A549 (cell line): Measurements from ENCODE around the gene ARPP19.

ENCODE experiments used
- BHLHE40 ChIP-seq: IDR thresholded peaks from 2 replicates; pipeline ENCODE4 v1.6.1; 2012; ENCODE audit warnings: low read depth, low read length, inconsistent platforms
- CBX8 ChIP-seq: fragments of 200-600 bp; sonication (generic); IDR thresholded peaks from 2 replicates; pipeline ENCODE4 v1.6.1; 2016
- CEBPB ChIP-seq, 2 experiments: fragments of >200 bp in 1 of 2; sonication (Bioruptor Twin) in 1 of 2; formaldehyde crosslinking in 1 of 2; IDR thresholded peaks; 2 replicates each; pipeline ENCODE4 v1.6.1; 2012 to 2016
- CHD2 ChIP-seq: fragments of 150-350 bp; IDR thresholded peaks from 2 replicates; pipeline ENCODE4 v1.6.1; 2014; ENCODE audit warnings: low read length; ENCODE audit not compliant: partially characterized antibody
- EHMT2 ChIP-seq: fragments of 200-600 bp; sonication (generic); IDR thresholded peaks from 2 replicates; pipeline ENCODE4 v1.6.1; 2016; ENCODE audit warnings: antibody characterized with exemption, low read depth, mild to moderate bottlenecking, moderate library complexity
- EP300 ChIP-seq, 2 experiments: fragments of >200 bp; sonication (Bioruptor Twin); formaldehyde crosslinking; IDR thresholded peaks; 2 replicates in 1 of 2; 3 replicates in 1 of 2; pipeline ENCODE4 v1.6.1; 2016 to 2017
- HDAC2 ChIP-seq: fragments of 200-600 bp; sonication (generic); IDR thresholded peaks from 2 replicates; pipeline ENCODE4 v1.6.1; 2016
- MAFK ChIP-seq: fragments of 450-650 bp; IDR thresholded peaks from 2 replicates; pipeline ENCODE4 v1.6.1; 2014; ENCODE audit not compliant: partially characterized antibody
- MYC ChIP-seq: IDR thresholded peaks from 2 replicates; pipeline ENCODE4 v1.6.1; 2012; ENCODE audit warnings: mild to moderate bottlenecking, inconsistent platforms, low read length, improper control_type of control experiment, borderline replicate concordance
- POLR2A ChIP-seq: IDR thresholded peaks from 2 replicates; pipeline ENCODE4 v1.6.1; 2012; ENCODE audit warnings: mild to moderate bottlenecking, low read length
- TF ChIP-seq, protein P1 (sequence below): fragments of >200 bp; sonication (Bioruptor Twin); formaldehyde crosslinking; IDR thresholded peaks from 3 replicates; pipeline ENCODE4 v1.5.1; 2016
- TF ChIP-seq, protein P2 (sequence below): IDR thresholded peaks from 2 replicates; pipeline ENCODE4 v1.6.1; 2012
- TF ChIP-seq, protein P3 (sequence below): fragments of 200-600 bp; sonication (generic); IDR thresholded peaks from 2 replicates; pipeline ENCODE4 v1.6.1; 2016; ENCODE audit warnings: antibody characterized with exemption, mild to moderate bottlenecking, moderate library complexity
- TF ChIP-seq, protein P4 (sequence below): IDR thresholded peaks from 2 replicates; pipeline ENCODE4 v1.6.1; 2012

DNA sequence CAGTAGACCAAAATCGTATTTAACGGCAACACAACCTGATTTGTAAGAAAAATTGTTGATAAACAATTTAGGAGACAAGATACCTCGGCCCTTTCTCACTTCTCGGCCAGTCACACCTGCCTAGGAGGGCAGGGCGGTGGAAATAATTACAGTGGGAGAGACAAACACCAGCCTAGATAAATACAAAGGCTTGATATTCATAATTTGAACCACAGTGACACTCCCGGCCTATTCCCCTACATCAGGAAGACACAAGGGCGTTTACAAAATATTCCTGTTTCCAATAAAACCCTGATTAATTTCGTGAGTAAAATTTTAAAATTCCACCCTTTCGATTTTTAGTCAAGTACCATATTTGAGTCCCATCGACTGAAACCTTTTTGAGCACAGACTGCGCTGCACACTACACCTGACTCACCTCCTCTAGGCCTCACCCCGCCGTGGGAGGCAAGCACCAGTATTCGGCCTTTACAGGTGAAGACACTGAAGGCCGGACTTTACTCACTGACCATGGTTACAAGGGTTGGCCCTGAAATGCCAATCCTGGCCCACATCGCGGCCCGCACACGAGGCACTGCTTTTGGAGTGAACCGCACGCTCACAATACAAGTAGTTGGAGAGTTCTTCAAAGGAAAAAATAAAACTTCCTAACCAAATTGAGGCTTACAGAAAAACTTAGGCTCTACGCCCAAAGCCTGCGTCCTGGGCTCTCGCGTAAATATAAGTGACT lies 794 bp downstream of the ARPP19 start:
- TF ChIP-seq, protein P1, sequence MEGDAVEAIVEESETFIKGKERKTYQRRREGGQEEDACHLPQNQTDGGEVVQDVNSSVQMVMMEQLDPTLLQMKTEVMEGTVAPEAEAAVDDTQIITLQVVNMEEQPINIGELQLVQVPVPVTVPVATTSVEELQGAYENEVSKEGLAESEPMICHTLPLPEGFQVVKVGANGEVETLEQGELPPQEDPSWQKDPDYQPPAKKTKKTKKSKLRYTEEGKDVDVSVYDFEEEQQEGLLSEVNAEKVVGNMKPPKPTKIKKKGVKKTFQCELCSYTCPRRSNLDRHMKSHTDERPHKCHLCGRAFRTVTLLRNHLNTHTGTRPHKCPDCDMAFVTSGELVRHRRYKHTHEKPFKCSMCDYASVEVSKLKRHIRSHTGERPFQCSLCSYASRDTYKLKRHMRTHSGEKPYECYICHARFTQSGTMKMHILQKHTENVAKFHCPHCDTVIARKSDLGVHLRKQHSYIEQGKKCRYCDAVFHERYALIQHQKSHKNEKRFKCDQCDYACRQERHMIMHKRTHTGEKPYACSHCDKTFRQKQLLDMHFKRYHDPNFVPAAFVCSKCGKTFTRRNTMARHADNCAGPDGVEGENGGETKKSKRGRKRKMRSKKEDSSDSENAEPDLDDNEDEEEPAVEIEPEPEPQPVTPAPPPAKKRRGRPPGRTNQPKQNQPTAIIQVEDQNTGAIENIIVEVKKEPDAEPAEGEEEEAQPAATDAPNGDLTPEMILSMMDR = no peak
- TF ChIP-seq, protein P2, sequence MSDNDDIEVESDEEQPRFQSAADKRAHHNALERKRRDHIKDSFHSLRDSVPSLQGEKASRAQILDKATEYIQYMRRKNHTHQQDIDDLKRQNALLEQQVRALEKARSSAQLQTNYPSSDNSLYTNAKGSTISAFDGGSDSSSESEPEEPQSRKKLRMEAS = no peak
- TF ChIP-seq POLR2A (no peak), CHD2 (no peak), MYC (no peak; the same call in 1 of the 2 replicates), BHLHE40 (no peak), HDAC2 (no peak), EP300 (IDR thresholded peaks at IDR 0.05) (no peak), CBX8 (no peak), CEBPB (IDR thresholded peaks at IDR 0.05) (no peak), MAFK (no peak), EHMT2 (no peak)
- TF ChIP-seq, protein P3, sequence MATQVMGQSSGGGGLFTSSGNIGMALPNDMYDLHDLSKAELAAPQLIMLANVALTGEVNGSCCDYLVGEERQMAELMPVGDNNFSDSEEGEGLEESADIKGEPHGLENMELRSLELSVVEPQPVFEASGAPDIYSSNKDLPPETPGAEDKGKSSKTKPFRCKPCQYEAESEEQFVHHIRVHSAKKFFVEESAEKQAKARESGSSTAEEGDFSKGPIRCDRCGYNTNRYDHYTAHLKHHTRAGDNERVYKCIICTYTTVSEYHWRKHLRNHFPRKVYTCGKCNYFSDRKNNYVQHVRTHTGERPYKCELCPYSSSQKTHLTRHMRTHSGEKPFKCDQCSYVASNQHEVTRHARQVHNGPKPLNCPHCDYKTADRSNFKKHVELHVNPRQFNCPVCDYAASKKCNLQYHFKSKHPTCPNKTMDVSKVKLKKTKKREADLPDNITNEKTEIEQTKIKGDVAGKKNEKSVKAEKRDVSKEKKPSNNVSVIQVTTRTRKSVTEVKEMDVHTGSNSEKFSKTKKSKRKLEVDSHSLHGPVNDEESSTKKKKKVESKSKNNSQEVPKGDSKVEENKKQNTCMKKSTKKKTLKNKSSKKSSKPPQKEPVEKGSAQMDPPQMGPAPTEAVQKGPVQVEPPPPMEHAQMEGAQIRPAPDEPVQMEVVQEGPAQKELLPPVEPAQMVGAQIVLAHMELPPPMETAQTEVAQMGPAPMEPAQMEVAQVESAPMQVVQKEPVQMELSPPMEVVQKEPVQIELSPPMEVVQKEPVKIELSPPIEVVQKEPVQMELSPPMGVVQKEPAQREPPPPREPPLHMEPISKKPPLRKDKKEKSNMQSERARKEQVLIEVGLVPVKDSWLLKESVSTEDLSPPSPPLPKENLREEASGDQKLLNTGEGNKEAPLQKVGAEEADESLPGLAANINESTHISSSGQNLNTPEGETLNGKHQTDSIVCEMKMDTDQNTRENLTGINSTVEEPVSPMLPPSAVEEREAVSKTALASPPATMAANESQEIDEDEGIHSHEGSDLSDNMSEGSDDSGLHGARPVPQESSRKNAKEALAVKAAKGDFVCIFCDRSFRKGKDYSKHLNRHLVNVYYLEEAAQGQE = no peak
- TF ChIP-seq, protein P4, sequence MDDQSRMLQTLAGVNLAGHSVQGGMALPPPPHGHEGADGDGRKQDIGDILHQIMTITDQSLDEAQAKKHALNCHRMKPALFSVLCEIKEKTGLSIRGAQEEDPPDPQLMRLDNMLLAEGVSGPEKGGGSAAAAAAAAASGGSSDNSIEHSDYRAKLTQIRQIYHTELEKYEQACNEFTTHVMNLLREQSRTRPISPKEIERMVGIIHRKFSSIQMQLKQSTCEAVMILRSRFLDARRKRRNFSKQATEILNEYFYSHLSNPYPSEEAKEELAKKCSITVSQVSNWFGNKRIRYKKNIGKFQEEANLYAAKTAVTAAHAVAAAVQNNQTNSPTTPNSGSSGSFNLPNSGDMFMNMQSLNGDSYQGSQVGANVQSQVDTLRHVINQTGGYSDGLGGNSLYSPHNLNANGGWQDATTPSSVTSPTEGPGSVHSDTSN = no peak
